ENCODE measurements around the gene VPS13C. TPM values are rescaled to one million over a fixed set of nuclear protein-coding genes. Genes with fewer than 3 reads are reported as not detected.

The VPS13C gene
- total RNA-seq, 2 donors from 2014 or later: 55.2 to 57.2 TPM

- DNase-seq (no peak), ATAC-seq (peak; percentile 73)
- intact Hi-C loops (cut with DNase I, micrococcal nuclease): no loop called here
These were observed 15.5 kb upstream of the VPS13C start for GRCh38 chr15:62075595-62076277.

- no peak for DNase-seq
- no peak for ATAC-seq
- intact Hi-C loops (cut with DNase I, micrococcal nuclease): no loop called here
These were observed 11.6 kb upstream of the VPS13C start for GRCh38 chr15:62071711-62072308.

- intact Hi-C loops (cut with DNase I, micrococcal nuclease): no loop called here
- no peak for ATAC-seq
- DNase-seq: no peak
These were observed 9.3 kb upstream of the VPS13C start for GRCh38 chr15:62069551-62069950.

- intact Hi-C loops (cut with DNase I, micrococcal nuclease): no loop called here
These were observed 8.5 kb upstream of the VPS13C start for GRCh38 chr15:62068810-62069167.

GRCh38 chr15:62068071-62068809 lies 8.0 kb upstream of the VPS13C start:
- intact Hi-C loops (cut with DNase I, micrococcal nuclease): no loop called here
- ATAC-seq (peak; percentile 66), DNase-seq (peak; percentile 34 to 65)

More at GRCh38 chr15:62068810-62069167, 8.5 kb upstream of the VPS13C start:
- DNase-seq (no peak), ATAC-seq (no peak)

- intact Hi-C loops (cut with DNase I, micrococcal nuclease): no loop called here
- ATAC-seq: peak; percentile 60
These were observed 7.3 kb upstream of the VPS13C start for GRCh38 chr15:62067448-62068044.

GRCh38 chr15:62066663-62067447 lies 6.6 kb upstream of the VPS13C start, which contains the start of gene C2CD4A:
Gene C2CD4A, plus strand, starts transcription at chr15:62066977. Its CDS starts 637 bp downstream, at chr15:62067614.
- intact Hi-C loops (cut with DNase I, micrococcal nuclease): no loop called here
- DNase-seq (peak; percentile 88 to 89), ATAC-seq (peak; percentile 87)

More at GRCh38 chr15:62067448-62068044, 7.3 kb upstream of the VPS13C start:
- peak; percentile 27 to 48 for DNase-seq

GRCh38 chr15:62063825-62064635 lies 3.8 kb upstream of the VPS13C start:
- intact Hi-C loops (cut with DNase I, micrococcal nuclease): no loop called here
- ATAC-seq (no peak), DNase-seq (no peak)

- ATAC-seq (no peak), DNase-seq (no peak)
- intact Hi-C loops (cut with DNase I, micrococcal nuclease): no loop called here
These were observed 641 bp upstream of the VPS13C start for GRCh38 chr15:62060896-62061280.

GRCh38 chr15:62059816-62060112 lies 483 bp downstream of the VPS13C start:
- DNase-seq (peak; percentile 72 to 75), ATAC-seq (peak; percentile 76)
- intact Hi-C loops (cut with DNase I, micrococcal nuclease): no loop called here

- no peak for DNase-seq
- intact Hi-C loops (cut with DNase I, micrococcal nuclease): no loop called here
- ATAC-seq: no peak
These were observed 985 bp downstream of the VPS13C start for GRCh38 chr15:62059108-62059815.

- no peak for DNase-seq
- ATAC-seq: no peak
- intact Hi-C loops (cut with DNase I, micrococcal nuclease): no loop called here
These were observed 1.8 kb downstream of the VPS13C start for GRCh38 chr15:62058327-62059028.

GRCh38 chr15:62057341-62057980 lies 2.8 kb downstream of the VPS13C start:
- intact Hi-C loops (cut with DNase I, micrococcal nuclease): no loop called here
- no peak for ATAC-seq
- DNase-seq: no peak

GRCh38 chr15:62054979-62055378 lies 5.3 kb downstream of the VPS13C start:
- ATAC-seq (no peak), DNase-seq (no peak)
- intact Hi-C loops (cut with DNase I, micrococcal nuclease): no loop called here

- intact Hi-C loops (cut with DNase I, micrococcal nuclease): no loop called here
- no peak for DNase-seq
- ATAC-seq: no peak
These were observed 6.7 kb downstream of the VPS13C start for GRCh38 chr15:62053439-62054085.

- intact Hi-C loops (cut with DNase I, micrococcal nuclease): no loop called here
- DNase-seq (no peak), ATAC-seq (no peak)
These were observed 7.5 kb downstream of the VPS13C start for GRCh38 chr15:62052713-62053112.
